Vagina (tissue), 2 donors: ENCODE measurements around the gene CTSS. TPM values are rescaled to one million over a fixed set of nuclear protein-coding genes. Genes with fewer than 3 reads are reported as not detected.

ENCODE experiments used
- DNase-seq, 2 donors: peaks; one replicate each; pipeline ENCODE4 v3.0.0-alpha.2; 2017; ENCODE audit errors: extremely low spot score in 2 of 2
- H3K27ac ChIP-seq: fragments of 200-600 bp; sonication (generic); one replicate; pipeline ENCODE4 v1.5.1; 2019
- H3K27me3 ChIP-seq: fragments of 200-600 bp; sonication (generic); one replicate; pipeline ENCODE4 v1.5.1; 2019
- H3K36me3 ChIP-seq, 2 donors: fragments of 200-600 bp; sonication (generic); one replicate each; pipeline ENCODE4 v1.5.1; 2017 to 2019
- H3K4me1 ChIP-seq: fragments of 200-600 bp; sonication (generic); one replicate; pipeline ENCODE4 v1.5.1; 2019
- H3K4me3 ChIP-seq, 2 donors: fragments of 200-600 bp; sonication (generic); 1 replicate in 1 of 2; 2 replicates in 1 of 2; pipeline ENCODE4 v1.5.1; 2016 to 2019
- H3K9me3 ChIP-seq: fragments of 200-600 bp; sonication (generic); one replicate; pipeline ENCODE4 v1.5.1; 2019
- POLR2A ChIP-seq, 2 donors: fragments of 450-650 bp; IDR thresholded peaks; one replicate each; pipeline ENCODE4 v1.6.1; 2017; ENCODE audit warnings: antibody characterized with exemption in 2 of 2, mild to moderate bottlenecking in 2 of 2, moderate library complexity in 2 of 2
- POLR2AphosphoS5 ChIP-seq, 2 donors: sonication (generic); formaldehyde crosslinking; IDR thresholded peaks; one replicate each; pipeline ENCODE4 v1.9.0; 2017; ENCODE audit warnings: antibody characterized with exemption in 2 of 2, mild to moderate bottlenecking in 2 of 2, low read depth in 1 of 2; ENCODE audit not compliant: insufficient read depth in 1 of 2
- intact Hi-C: fragments of 100-400 bp; cut with DNase I; formaldehyde crosslinking; loops from one replicate; pipeline ENCODE4 v1.15.1; 2023
- small RNA-seq: library from RNA; depleted of rRNA; stranded (forward); fragments of <200 nt; gene quantifications from one replicate; pipeline ENCODE3, GENCODE V24; 2016
- total RNA-seq: library from RNA; depleted of rRNA; stranded (reverse); fragments of >200 nt; gene quantifications from one replicate; pipeline ENCODE4 v1.2.3, GENCODE V29; 2016
- TF ChIP-seq, protein P1 (sequence below), 3 experiments: fragments of 450-650 bp in 2 of 3; fragments of 200-600 bp in 1 of 3; sonication (generic) in 1 of 3; IDR thresholded peaks; one replicate each; pipeline ENCODE4 v1.5.1; 2017 to 2019; ENCODE audit warnings: antibody characterized with exemption in 3 of 3, mild to moderate bottlenecking in 2 of 3, moderate library complexity in 2 of 3

The CTSS gene
- total RNA-seq, 1 donor from 2014 or later: 34.1 TPM

DNA sequence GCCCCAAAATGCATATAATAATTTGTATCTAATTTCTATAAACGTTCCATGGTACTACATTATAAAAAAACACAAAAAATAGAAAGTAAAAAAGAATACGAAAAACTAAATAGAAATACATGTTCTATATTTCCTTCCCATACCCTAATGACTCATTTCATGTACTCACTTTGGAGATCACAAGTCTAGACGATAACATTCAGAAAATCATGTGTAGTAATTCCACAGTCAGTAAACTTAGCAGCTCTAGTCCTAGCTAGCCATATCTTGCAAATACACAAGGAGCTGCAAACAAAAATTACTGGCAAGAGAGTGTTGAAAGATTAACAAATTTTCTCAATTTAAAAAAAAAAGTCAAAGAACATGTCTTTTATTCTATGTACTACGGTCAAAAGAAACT, 70.0 kb downstream of the CTSS start:
- DNase-seq: no peak
- H3K27ac ChIP-seq: no peak overlapping the region
- peaks cover 31% of the 10 kb centered on the region for H3K4me1 ChIP-seq
- H3K36me3 ChIP-seq: peaks cover 0 to 18% of the 10 kb centered on the region in 2 donors
- TF ChIP-seq POLR2A (IDR thresholded peaks at IDR 0.05) (no peak), POLR2AphosphoS5 (IDR thresholded peaks at IDR 0.05; ENCODE audit: insufficient read depth in 1 of 2, low read depth in 1 of 2) (no peak)
- TF ChIP-seq, protein P1, sequence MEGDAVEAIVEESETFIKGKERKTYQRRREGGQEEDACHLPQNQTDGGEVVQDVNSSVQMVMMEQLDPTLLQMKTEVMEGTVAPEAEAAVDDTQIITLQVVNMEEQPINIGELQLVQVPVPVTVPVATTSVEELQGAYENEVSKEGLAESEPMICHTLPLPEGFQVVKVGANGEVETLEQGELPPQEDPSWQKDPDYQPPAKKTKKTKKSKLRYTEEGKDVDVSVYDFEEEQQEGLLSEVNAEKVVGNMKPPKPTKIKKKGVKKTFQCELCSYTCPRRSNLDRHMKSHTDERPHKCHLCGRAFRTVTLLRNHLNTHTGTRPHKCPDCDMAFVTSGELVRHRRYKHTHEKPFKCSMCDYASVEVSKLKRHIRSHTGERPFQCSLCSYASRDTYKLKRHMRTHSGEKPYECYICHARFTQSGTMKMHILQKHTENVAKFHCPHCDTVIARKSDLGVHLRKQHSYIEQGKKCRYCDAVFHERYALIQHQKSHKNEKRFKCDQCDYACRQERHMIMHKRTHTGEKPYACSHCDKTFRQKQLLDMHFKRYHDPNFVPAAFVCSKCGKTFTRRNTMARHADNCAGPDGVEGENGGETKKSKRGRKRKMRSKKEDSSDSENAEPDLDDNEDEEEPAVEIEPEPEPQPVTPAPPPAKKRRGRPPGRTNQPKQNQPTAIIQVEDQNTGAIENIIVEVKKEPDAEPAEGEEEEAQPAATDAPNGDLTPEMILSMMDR (IDR thresholded peaks at IDR 0.05): no peak
- no peaks in the 10 kb centered on the region for H3K27me3 ChIP-seq
- intact Hi-C loops: no loop called here
- H3K4me3 ChIP-seq: no peak overlapping the region
- H3K9me3 ChIP-seq: no peaks in the 10 kb centered on the region

DNA sequence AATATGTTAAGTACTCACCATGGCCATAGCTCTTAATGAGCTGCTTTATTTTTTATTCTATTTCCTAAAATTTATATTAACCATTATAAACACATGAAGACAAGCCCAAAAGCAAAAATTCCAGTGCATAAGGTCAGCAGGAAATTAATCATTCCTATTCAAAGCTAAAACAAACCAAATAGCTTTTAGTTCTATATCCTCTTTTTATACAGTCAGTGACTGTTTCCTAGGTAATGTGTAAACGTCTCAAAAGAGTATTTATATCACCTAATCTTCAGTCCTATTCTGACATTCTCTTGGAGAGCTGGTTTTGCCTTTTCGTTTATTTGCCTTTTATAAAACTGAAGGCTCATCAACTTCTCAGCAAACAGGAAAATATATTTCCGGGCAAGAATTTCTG, 72.9 kb downstream of the CTSS start:
- Histone ChIP-seq H3K36me3 (peaks cover 0 to 24% of the 10 kb centered on the region in 2 donors), H3K4me3 (no peak overlapping the region), H3K27me3 (no peaks in the 10 kb centered on the region), H3K9me3 (no peaks in the 10 kb centered on the region), H3K4me1 (peaks cover 28% of the 10 kb centered on the region), H3K27ac (no peak overlapping the region)
- no peak for TF ChIP-seq POLR2AphosphoS5 (IDR thresholded peaks at IDR 0.05; ENCODE audit: insufficient read depth in 1 of 2, low read depth in 1 of 2)
- no peak for TF ChIP-seq POLR2A (IDR thresholded peaks at IDR 0.05)
- TF ChIP-seq, protein P1 (IDR thresholded peaks at IDR 0.05): no peak
- no peak for DNase-seq
- intact Hi-C loops: no loop called here

DNA sequence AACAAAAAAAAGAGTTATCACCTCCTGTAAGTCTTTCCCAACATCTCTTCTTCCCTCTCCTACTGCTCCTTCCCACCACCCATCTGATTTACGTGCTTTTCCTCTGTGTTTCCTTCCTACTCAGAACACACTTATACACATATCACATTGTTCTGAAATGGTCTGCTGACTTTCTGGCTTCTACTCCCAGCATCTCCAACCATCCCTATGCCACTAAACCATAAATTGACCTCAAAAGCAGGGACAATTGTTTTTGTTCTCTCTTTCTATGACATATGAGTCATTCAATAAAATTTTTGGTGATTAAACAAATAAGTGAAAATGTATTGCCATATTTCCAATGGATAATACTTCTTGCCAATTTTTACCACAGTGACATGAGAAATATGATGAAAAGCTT, 76.8 kb downstream of the CTSS start:
- intact Hi-C loops: loop anchor here (1.0 kb wide), 1 partner anchor 21 kb away; no protein-coding TSS in a partner anchor
- no peaks in the 10 kb centered on the region for H3K9me3 ChIP-seq
- peaks cover 7% of the 10 kb centered on the region for H3K4me1 ChIP-seq
- peaks cover 0 to 13% of the 10 kb centered on the region in 2 donors for H3K36me3 ChIP-seq
- no peak overlapping the region for H3K27ac ChIP-seq
- DNase-seq: no peak
- H3K27me3 ChIP-seq: no peaks in the 10 kb centered on the region
- TF ChIP-seq POLR2AphosphoS5 (IDR thresholded peaks at IDR 0.05; ENCODE audit: insufficient read depth in 1 of 2, low read depth in 1 of 2) (no peak), POLR2A (IDR thresholded peaks at IDR 0.05) (no peak)
- TF ChIP-seq, protein P1 (IDR thresholded peaks at IDR 0.05): no peak
- no peak overlapping the region for H3K4me3 ChIP-seq

DNA sequence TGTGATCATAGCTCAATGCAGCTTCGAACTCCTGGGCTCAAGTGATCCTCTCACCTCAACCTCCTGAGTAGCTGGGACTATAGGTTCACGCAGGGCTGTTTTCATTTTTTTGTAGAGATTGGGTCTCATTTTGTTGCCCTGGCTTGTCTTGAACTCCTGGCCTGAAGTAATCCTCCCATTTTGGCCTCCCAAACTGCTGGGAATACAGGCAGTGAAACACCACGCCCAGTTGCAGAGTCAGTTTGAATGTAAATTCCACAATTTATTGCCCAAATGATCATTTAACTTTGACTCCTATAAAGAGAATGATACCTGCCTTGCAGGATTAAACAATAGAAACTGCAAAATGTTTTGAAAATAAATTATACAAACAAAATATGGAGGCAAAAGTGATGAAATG, 79.3 kb downstream of the CTSS start:
- Histone ChIP-seq H3K4me3 (no peak overlapping the region), H3K36me3 (peaks cover 0 to 15% of the 10 kb centered on the region in 2 donors), H3K4me1 (no peaks in the 10 kb centered on the region), H3K27ac (no peak overlapping the region), H3K9me3 (no peaks in the 10 kb centered on the region), H3K27me3 (no peaks in the 10 kb centered on the region)
- TF ChIP-seq, protein P1 (IDR thresholded peaks at IDR 0.05): no peak
- TF ChIP-seq POLR2A (IDR thresholded peaks at IDR 0.05) (no peak), POLR2AphosphoS5 (IDR thresholded peaks at IDR 0.05; ENCODE audit: insufficient read depth in 1 of 2, low read depth in 1 of 2) (no peak)
- intact Hi-C loops: no loop called here
- no peak for DNase-seq

DNA sequence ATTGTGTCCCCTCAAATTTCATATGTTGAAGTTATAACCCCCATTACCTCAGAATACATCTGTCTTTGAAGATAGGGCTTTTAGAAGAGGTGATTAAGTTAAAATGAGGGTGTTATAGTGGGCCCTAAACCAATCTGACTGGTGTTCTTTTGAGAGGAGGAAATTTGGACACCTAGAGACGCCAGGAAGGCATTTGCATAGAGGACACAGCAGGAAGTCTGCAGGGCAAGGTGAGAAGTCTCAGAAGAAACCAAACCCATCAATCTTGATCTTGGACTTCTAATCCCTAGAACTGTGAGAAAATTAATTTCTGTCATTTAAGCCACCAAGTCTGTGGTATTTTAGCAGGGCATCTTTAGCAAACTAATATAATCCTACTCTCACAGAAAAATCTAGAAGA, 81.7 kb downstream of the CTSS start:
- no peak for DNase-seq
- Histone ChIP-seq H3K4me1 (no peaks in the 10 kb centered on the region), H3K9me3 (no peaks in the 10 kb centered on the region), H3K4me3 (no peak overlapping the region), H3K27ac (no peak overlapping the region), H3K27me3 (no peaks in the 10 kb centered on the region), H3K36me3 (peaks cover 0 to 15% of the 10 kb centered on the region in 2 donors)
- intact Hi-C loops: no loop called here
- TF ChIP-seq POLR2A (IDR thresholded peaks at IDR 0.05) (no peak), POLR2AphosphoS5 (IDR thresholded peaks at IDR 0.05; ENCODE audit: insufficient read depth in 1 of 2, low read depth in 1 of 2) (no peak)
- TF ChIP-seq, protein P1 (IDR thresholded peaks at IDR 0.05): no peak

Small RNA genes lying within 50 kb of the gene (small RNA-seq; reads per million reads assigned to genes)
- gene RNU6-1042P (not detected), gene RNU6-1309P (not detected)

Other genes starting within 250 kb of the CTSS start
- gene ADAMTSL4, start 216.4 kb downstream of the CTSS start, total RNA-seq: 64.6 TPM
- gene MCL1, start 186.2 kb downstream of the CTSS start, total RNA-seq: 181 TPM
- gene ENSA, start 136.2 kb downstream of the CTSS start, total RNA-seq: 117 TPM
- gene GOLPH3L, start 68.6 kb downstream of the CTSS start, total RNA-seq: 21.9 TPM
- gene HORMAD1, start 44.9 kb downstream of the CTSS start, total RNA-seq: 1.2 TPM
- gene CTSK, start 42.5 kb upstream of the CTSS start, total RNA-seq: 67.3 TPM
- gene ARNT, start 110.8 kb upstream of the CTSS start, total RNA-seq: 71.5 TPM
- not detected for gene CTXND2, start 121.4 kb upstream of the CTSS start, total RNA-seq
- gene SETDB1, start 160.6 kb upstream of the CTSS start, total RNA-seq: 51.1 TPM
- 86.4 TPM for gene CERS2, start 209.1 kb upstream of the CTSS start, total RNA-seq
- gene ANXA9, start 216.5 kb upstream of the CTSS start, total RNA-seq: 0.49 TPM
- 27.0 TPM for gene MINDY1, start 241.1 kb upstream of the CTSS start, total RNA-seq
- 25.5 TPM for gene PRUNE1, start 242.7 kb upstream of the CTSS start, total RNA-seq